ENCODE results near the gene PSORS1C1.

DNA sequence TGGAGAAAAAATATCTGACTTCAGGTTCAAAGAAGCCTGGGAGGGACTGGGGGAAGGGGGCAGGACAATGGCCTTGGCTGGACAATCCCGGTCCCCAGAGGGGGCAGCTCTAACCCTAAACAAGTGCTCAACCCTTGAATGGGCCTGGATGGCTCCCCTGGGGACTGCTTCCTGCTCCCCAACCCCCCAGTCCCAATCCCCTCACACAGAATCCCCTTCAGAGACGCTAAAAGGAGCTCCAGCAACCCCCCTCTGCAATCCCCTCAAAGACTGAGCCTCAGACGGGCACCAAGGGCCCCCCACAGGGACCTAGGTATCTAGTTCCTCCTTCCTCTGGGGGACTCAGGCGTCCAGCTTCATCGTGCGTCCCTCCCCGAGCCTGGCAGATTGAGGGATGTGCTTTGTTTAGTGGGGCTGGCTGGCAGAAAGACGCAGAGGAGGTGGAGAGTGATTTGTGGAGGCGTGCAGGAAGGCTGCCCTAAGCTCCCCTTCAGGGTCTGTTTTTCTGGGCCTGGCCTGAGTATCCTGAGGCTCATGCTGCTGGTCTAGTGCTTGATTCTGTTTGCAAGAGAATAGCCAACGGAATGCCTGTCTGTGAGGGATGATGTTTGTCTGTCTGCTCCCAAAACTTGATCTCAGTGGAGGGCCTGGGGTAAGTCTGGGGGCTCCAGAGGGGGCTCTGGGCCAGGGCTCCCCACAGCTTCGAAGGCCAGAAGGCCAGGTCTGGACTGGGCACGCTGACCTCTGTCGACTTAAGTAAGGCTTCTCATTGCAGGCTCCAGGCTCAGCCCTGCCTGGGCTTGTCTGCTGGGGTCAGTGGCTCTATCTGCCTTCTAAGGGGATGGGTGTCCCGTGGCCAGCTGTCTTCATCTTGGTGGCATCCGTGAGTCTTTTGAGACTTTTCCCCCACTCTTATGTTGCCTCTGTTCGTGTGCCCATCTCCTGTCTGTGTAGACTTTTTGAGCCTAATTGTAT, 57.6 kb downstream of the PSORS1C1 start:
- TF ChIP-seq, protein P1, sequence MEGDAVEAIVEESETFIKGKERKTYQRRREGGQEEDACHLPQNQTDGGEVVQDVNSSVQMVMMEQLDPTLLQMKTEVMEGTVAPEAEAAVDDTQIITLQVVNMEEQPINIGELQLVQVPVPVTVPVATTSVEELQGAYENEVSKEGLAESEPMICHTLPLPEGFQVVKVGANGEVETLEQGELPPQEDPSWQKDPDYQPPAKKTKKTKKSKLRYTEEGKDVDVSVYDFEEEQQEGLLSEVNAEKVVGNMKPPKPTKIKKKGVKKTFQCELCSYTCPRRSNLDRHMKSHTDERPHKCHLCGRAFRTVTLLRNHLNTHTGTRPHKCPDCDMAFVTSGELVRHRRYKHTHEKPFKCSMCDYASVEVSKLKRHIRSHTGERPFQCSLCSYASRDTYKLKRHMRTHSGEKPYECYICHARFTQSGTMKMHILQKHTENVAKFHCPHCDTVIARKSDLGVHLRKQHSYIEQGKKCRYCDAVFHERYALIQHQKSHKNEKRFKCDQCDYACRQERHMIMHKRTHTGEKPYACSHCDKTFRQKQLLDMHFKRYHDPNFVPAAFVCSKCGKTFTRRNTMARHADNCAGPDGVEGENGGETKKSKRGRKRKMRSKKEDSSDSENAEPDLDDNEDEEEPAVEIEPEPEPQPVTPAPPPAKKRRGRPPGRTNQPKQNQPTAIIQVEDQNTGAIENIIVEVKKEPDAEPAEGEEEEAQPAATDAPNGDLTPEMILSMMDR (IDR thresholded peaks at IDR 0.05; ENCODE audit: poor library complexity): no peak
- TF ChIP-seq EZH2 (IDR thresholded peaks at IDR 0.05; ENCODE audit: borderline replicate concordance): no peak
